Endothelial cell of umbilical vein (primary cell): ENCODE results near the gene GRID2. TPM values are rescaled to one million over a fixed set of nuclear protein-coding genes. Genes with fewer than 3 reads are reported as not detected.

ENCODE experiments used
- BruUV-seq: library from RNA; stranded (reverse); fragments of 400-500 nt; replicated peaks from 2 replicates; lab custom pipeline; 2021; lab: Mats Ljungman, UMichigan
- CTCF ChIA-PET: fragments of 300-600, 350-600 bp; sonication (Branson Sonifier 250); formaldehyde crosslinking; loops from one replicate; lab custom pipeline; 2021; ENCODE audit warnings: antibody characterized with exemption, inconsistent platforms; lab: Charles Lee
- POLR2A ChIA-PET: fragments of 300-600, 350-600 bp; sonication (Branson Sonifier 250); formaldehyde crosslinking; loops from one replicate; lab custom pipeline; 2021; ENCODE audit warnings: antibody characterized with exemption, inconsistent platforms; lab: Charles Lee
- DNase-seq: peaks from one replicate; pipeline ENCODE4 v3.0.0-alpha.2; 2011; ENCODE audit warnings: low read depth, low spot score
- FAIRE-seq: peaks from 2 replicates; lab custom pipeline; 2011; peaks lifted over from hg19 to GRCh38; lab: Jason Lieb, UNC
- H2AFZ ChIP-seq: 2 replicates; pipeline ENCODE4 v1.6.0; 2012; ENCODE audit warnings: low read depth, low read length, control low read depth, inconsistent platforms
- H3K27ac ChIP-seq: 2 replicates; pipeline ENCODE4 v1.5.1; 2011; ENCODE audit warnings: low read depth, mild to moderate bottlenecking, control low read depth, low read length, moderate library complexity; ENCODE audit not compliant: insufficient read depth
- H3K27me3 ChIP-seq, 2 experiments: 2 replicates each; pipeline versions ENCODE4 v1.6.0 to v1.6.1; 2011; ENCODE audit warnings: low read length in 2 of 2, mixed read lengths in 1 of 2; ENCODE audit not compliant: control insufficient read depth in 2 of 2, insufficient read depth in 2 of 2
- H3K36me3 ChIP-seq, 2 experiments: 2 replicates in 1 of 2; 3 replicates in 1 of 2; pipeline ENCODE4 v1.5.1; 2011; ENCODE audit warnings: low read length in 2 of 2, mild to moderate bottlenecking in 1 of 2, moderate library complexity in 1 of 2; ENCODE audit not compliant: control insufficient read depth in 2 of 2, insufficient read depth in 2 of 2; ENCODE audit errors: extremely low read depth in 1 of 2
- H3K4me1 ChIP-seq: 3 replicates; pipeline ENCODE4 v1.5.1; 2011; ENCODE audit warnings: mild to moderate bottlenecking, low read length; ENCODE audit not compliant: control insufficient read depth, insufficient read depth; ENCODE audit errors: extremely low read depth
- H3K4me2 ChIP-seq: 2 replicates; pipeline ENCODE4 v1.6.1; 2011; ENCODE audit warnings: low read length, control low read depth, mixed read lengths; ENCODE audit not compliant: insufficient read depth
- H3K4me3 ChIP-seq, 3 experiments: fragments of 200-600 bp in 1 of 3; sonication (generic), shearing (Covaris generic) in 1 of 3; replicated peaks in 1 of 3; 2 replicates each; pipeline ENCODE4 v1.5.1; 2011 to 2016; ENCODE audit warnings: control low read depth in 3 of 3, low read length in 3 of 3, mild to moderate bottlenecking in 2 of 3, inconsistent platforms in 1 of 3, low read depth in 1 of 3, moderate library complexity in 1 of 3; ENCODE audit not compliant: insufficient read depth in 1 of 3
- H3K79me2 ChIP-seq: 2 replicates; pipeline ENCODE4 v1.6.0; 2012; ENCODE audit warnings: low read length, inconsistent platforms; ENCODE audit not compliant: control insufficient read depth, insufficient read depth
- H3K9ac ChIP-seq: replicated peaks from 2 replicates; pipeline ENCODE3; 2011; ENCODE audit warnings: low read length, control low read depth; ENCODE audit not compliant: insufficient read depth; ENCODE audit errors: extremely low read depth
- H3K9me1 ChIP-seq: replicated peaks from 3 replicates; pipeline ENCODE4 v1.6.0; 2011; ENCODE audit warnings: mild to moderate bottlenecking, low read length; ENCODE audit not compliant: control insufficient read depth, insufficient read depth; ENCODE audit errors: extremely low read depth
- H3K9me3 ChIP-seq: replicated peaks from 2 replicates; pipeline ENCODE4 v1.5.1; 2012; ENCODE audit warnings: low read length, inconsistent platforms; ENCODE audit not compliant: control insufficient read depth, insufficient read depth
- H4K20me1 ChIP-seq: replicated peaks from 2 replicates; pipeline ENCODE3; 2011; ENCODE audit warnings: mild to moderate bottlenecking, low read length; ENCODE audit not compliant: control insufficient read depth, insufficient read depth; ENCODE audit errors: extremely low read depth
- CTCF ChIP-seq, 2 donors: IDR thresholded peaks; 1 replicate in 1 of 2; 2 replicates in 1 of 2; pipeline ENCODE4 v1.5.1; 2011; ENCODE audit warnings: low read length in 2 of 2, mild to moderate bottlenecking in 2 of 2, moderate library complexity in 2 of 2, control low read depth in 1 of 2, inconsistent platforms in 1 of 2, low read depth in 1 of 2; ENCODE audit not compliant: insufficient read depth in 1 of 2; ENCODE audit errors: extremely low read depth in 1 of 2
- EZH2 ChIP-seq: IDR thresholded peaks from 2 replicates; pipeline ENCODE4 v1.6.1; 2012; ENCODE audit warnings: borderline replicate concordance, low read depth, mild to moderate bottlenecking, moderate library complexity, low read length, inconsistent platforms; ENCODE audit not compliant: severe bottlenecking
- FOS ChIP-seq: IDR thresholded peaks from 2 replicates; pipeline ENCODE4 v1.6.1; 2011; ENCODE audit warnings: mild to moderate bottlenecking, low read length, moderate library complexity, borderline replicate concordance; ENCODE audit not compliant: insufficient read depth
- GATA2 ChIP-seq: IDR thresholded peaks from 2 replicates; pipeline ENCODE4 v1.7.0; 2011; ENCODE audit warnings: low read depth, mild to moderate bottlenecking, moderate library complexity, mixed read lengths, low read length; ENCODE audit not compliant: insufficient read length, insufficient read depth
- JUN ChIP-seq: IDR thresholded peaks from 2 replicates; pipeline ENCODE4 v1.6.1; 2011; ENCODE audit warnings: borderline replicate concordance, low read depth; ENCODE audit not compliant: insufficient read length, insufficient read depth
- MAX ChIP-seq: IDR thresholded peaks from 2 replicates; pipeline ENCODE4 v1.6.1; 2011; ENCODE audit not compliant: insufficient read depth, insufficient read length
- MYC ChIP-seq: IDR thresholded peaks from one replicate; pipeline ENCODE4 v1.6.1; 2011; ENCODE audit warnings: mild to moderate bottlenecking, low read depth, low read length
- POLR2A ChIP-seq: IDR thresholded peaks from 2 replicates; pipeline ENCODE4 v1.6.1; 2012; ENCODE audit warnings: low read depth, mild to moderate bottlenecking, control low read depth, low read length
- POLR2AphosphoS5 ChIP-seq: IDR thresholded peaks from 2 replicates; pipeline ENCODE4 v1.6.1; 2012; ENCODE audit warnings: low read depth, mild to moderate bottlenecking, control low read depth, low read length, moderate library complexity; ENCODE audit not compliant: insufficient read depth
- dilution Hi-C: fragments of 300-500 bp; cut with MboI; formaldehyde crosslinking; loops from one replicate; pipeline ENCODE4 v1.15.0; 2019; ENCODE audit warnings: low sequenced_read_pairs; ENCODE audit not compliant: extremely low pct_ligation_motif_present
- intact Hi-C: fragments of 100-400 bp; cut with micrococcal nuclease; formaldehyde crosslinking; loops from one replicate; pipeline ENCODE4 v1.10.0; 2022
- polyA plus RNA-seq, 4 experiments: library from polyadenylated mRNA; depleted of rRNA in 3 of 4; stranded (reverse) in 3 of 4; unstranded in 1 of 4; fragments of >200 nt; gene quantifications; 2 replicates each; pipeline versions ENCODE4 v1.2.1 to v1.2.3, GENCODE V29; 2011 to 2012; ENCODE audit warnings: missing spikeins in 1 of 4
- total RNA-seq: library from RNA; stranded (reverse); gene quantifications from 2 replicates; pipeline ENCODE4 v1.2.3, GENCODE V29; 2021

Gene GRID2
- total and polyA plus RNA-seq, 2 donors (not counting 3 experiments of a cell fraction or from before 2014, with no cell fraction given), result not detected

DNA sequence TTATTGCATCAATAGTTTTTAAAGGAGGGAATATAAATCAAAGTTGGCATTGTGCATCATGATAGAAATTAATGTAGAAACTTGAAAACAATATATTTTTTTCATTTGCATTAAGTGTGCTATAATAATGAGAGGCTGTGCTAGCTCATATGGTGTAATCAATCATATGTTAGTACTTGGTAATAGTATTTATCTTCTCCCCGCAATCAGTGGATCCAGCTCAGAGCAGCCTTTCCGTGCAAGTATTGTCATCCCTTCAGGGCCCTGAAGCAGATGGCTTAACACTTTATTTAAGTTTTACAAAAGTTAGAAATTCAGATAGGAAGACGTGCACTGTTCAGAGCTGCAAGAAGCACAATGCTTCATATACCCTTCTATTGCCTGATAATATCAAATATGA lies 908.5 kb downstream of the GRID2 start:
- no peak for TF ChIP-seq EZH2
- no peak for TF ChIP-seq MYC
- TF ChIP-seq POLR2A, result no peak
- no peak for TF ChIP-seq GATA2
- TF ChIP-seq JUN, result no peak
- no peak for TF ChIP-seq CTCF (IDR thresholded peaks at IDR 0.05; ENCODE audit: extremely low read depth in 1 of 2, insufficient read depth in 1 of 2, low read depth in 1 of 2, low read length in 2 of 2)
- no peak for TF ChIP-seq MAX
- TF ChIP-seq FOS, result no peak
- no peak for TF ChIP-seq POLR2AphosphoS5
- Histone ChIP-seq H3K9ac (no peak overlapping the region), H3K27ac (no peak overlapping the region), H3K4me1 (no peaks in the 10 kb centered on the region), H3K4me3 (no peak overlapping the region), H3K9me1 (no peaks in the 10 kb centered on the region), H4K20me1 (no peaks in the 10 kb centered on the region), H3K4me2 (no peak overlapping the region), H3K36me3 (no peaks in the 10 kb centered on the region), H3K9me3 (no peaks in the 10 kb centered on the region), H3K79me2 (no peaks in the 10 kb centered on the region), H2AFZ (no peak overlapping the region), H3K27me3 (no peaks in the 10 kb centered on the region)
- no TSS peak for BruUV-seq
- ChIA-PET POLR2A (no interaction called here), CTCF (interaction anchor here (1.1 kb wide), 2 partner anchors 11 to 825 kb away, joined by 3 to 4 read pairs; no protein-coding TSS in a partner anchor)
- FAIRE-seq (no peak), DNase-seq (no peak)
- intact Hi-C loops (no loop called here), dilution Hi-C loops (no loop called here)
